Measurements from ENCODE around the gene HERC4. TPM values are rescaled to one million over a fixed set of nuclear protein-coding genes. Genes with fewer than 3 reads are reported as not detected.

Gene HERC4
- total and polyA plus RNA-seq, 8 donors: 11.2 to 30.7 (median 14.1) TPM

- TF ChIP-seq CTCF (IDR thresholded peaks at IDR 0.05): no peak
- no peak for DNase-seq
Measured at GRCh38 chr10:68095153-68095552, 20.1 kb upstream of the HERC4 start.

GRCh38 chr10:68092512-68092911, 17.4 kb upstream of the HERC4 start:
- intact Hi-C loops (cut with DNase I): no loop called here
- TF ChIP-seq CTCF (IDR thresholded peaks at IDR 0.05): no peak
- H3K36me3 ChIP-seq: no peaks in the 10 kb centered on the region
- no peaks in the 10 kb centered on the region for H3K27me3 ChIP-seq
- no peaks in the 10 kb centered on the region for H3K4me1 ChIP-seq
- H3K4me3 ChIP-seq: no peak overlapping the region
- ATAC-seq: no peak
- 94 to 98% methylated on average over 2 of the region's 2 CpGs for WGBS, 2 donors
- no peak for FAIRE-seq
- DNase-seq: no peak
- H3K9me3 ChIP-seq: no peaks in the 10 kb centered on the region
- H3K27ac ChIP-seq: no peak overlapping the region

More at GRCh38 chr10:68095153-68095552, 20.1 kb upstream of the HERC4 start:
- intact Hi-C loops (cut with DNase I): no loop called here
- no peak overlapping the region for H3K27ac ChIP-seq
- H3K36me3 ChIP-seq: no peaks in the 10 kb centered on the region
- WGBS, 2 donors: 81% methylated on average over 2 of the region's 2 CpGs
- H3K9me3 ChIP-seq: no peaks in the 10 kb centered on the region
- H3K4me1 ChIP-seq: no peaks in the 10 kb centered on the region
- FAIRE-seq (no peak), ATAC-seq (no peak)
- H3K4me3 ChIP-seq: no peak overlapping the region
- H3K27me3 ChIP-seq: no peaks in the 10 kb centered on the region

DNA sequence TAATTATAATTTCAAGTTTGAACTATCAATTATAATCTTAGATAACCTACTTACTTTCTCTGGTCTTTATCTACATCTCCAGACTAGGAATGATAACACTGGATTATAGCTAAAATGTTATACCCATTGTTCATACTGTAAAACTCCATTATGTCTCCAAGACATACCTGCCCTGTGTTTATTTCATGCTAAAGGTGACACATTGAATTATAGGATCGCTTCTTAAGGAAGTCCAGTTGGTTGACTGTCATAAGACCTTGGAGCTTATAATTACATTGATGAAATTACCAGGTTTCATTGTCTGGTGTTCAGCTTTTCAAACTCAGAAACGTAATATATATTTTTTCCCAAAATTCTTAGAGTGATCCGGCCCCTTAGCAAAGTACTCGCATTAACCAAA, 15.5 kb upstream of the HERC4 start:
- no peak overlapping the region for H3K4me3 ChIP-seq
- H3K9me3 ChIP-seq: no peaks in the 10 kb centered on the region
- no peak overlapping the region for H3K27ac ChIP-seq
- TF ChIP-seq CTCF (IDR thresholded peaks at IDR 0.05): no peak
- no peaks in the 10 kb centered on the region for H3K4me1 ChIP-seq
- no peak for DNase-seq
- H3K27me3 ChIP-seq: no peaks in the 10 kb centered on the region
- ATAC-seq: no peak
- intact Hi-C loops (cut with DNase I): no loop called here
- no peaks in the 10 kb centered on the region for H3K36me3 ChIP-seq
- WGBS, 2 donors: 88 to 90% methylated on average over 4 of the region's 4 CpGs
- no peak for FAIRE-seq

DNA sequence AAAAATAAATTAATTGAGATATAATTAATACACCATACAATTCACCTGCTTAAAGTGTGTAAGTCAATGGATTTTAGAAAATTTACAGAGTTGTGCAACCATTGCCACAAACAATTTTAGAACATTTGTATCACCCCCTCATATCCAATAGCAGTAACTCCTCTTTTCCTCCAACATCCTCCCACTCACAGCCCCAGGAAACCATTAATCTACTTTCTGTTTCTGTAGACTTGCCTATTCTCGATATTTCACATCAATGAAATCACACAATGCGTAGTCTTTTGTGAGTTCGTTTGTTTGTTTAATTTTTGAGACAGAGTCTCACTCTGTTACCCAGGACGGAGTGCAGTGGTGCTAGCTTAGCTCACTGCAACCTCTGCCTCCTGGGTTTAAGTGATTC, 13.7 kb upstream of the HERC4 start:
- FAIRE-seq (no peak), DNase-seq (no peak), ATAC-seq (no peak)
- H3K4me3 ChIP-seq: no peak overlapping the region
- H3K4me1 ChIP-seq: no peaks in the 10 kb centered on the region
- intact Hi-C loops (cut with DNase I): loop anchor here in 1 of 3 donors (5.0 kb wide), 1 partner anchor 59 kb away; no protein-coding TSS in a partner anchor
- no peaks in the 10 kb centered on the region for H3K27me3 ChIP-seq
- no peak for TF ChIP-seq CTCF (IDR thresholded peaks at IDR 0.05)
- no peaks in the 10 kb centered on the region for H3K36me3 ChIP-seq
- no peak overlapping the region for H3K27ac ChIP-seq
- 72 to 78% methylated on average over 4 of the region's 4 CpGs for WGBS, 2 donors
- H3K9me3 ChIP-seq: no peaks in the 10 kb centered on the region

DNA sequence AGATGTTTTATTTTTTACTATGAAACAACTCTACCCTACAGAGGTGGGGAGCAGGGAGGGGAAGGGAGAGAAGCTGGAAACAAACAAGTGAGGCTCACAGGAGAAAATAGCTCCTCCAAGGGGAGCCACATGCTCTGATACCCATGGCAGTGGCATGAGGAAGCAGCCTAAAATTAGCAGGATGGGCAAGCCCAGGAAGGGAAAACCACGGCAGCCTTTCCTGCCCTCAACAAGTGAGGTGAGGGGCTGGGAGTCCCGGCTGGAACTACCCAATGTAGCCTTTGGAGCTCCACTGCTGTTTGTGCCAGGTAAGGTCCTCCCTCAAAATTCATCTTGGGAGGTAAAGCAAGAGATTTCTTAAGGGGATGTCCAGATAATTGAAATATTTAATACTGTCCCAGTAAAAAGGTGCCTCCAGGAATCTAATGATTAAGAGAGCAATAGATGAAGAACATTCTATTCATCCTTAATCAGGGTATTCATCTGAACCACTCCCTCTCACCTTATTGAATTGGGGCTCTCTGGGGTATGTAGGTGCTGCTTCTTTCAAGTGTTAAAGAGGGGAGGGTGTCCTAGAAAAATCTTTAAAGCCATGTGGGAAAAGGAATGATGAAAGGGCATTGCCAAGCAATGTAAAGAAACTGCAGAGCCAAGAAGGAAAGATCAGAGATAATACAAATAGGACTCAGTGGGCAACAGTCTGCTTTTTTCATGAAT, 12.8 kb upstream of the HERC4 start:
- no peak for FAIRE-seq

More for the DNA sequence above, 12.8 kb upstream of the HERC4 start:
- H3K36me3 ChIP-seq: no peaks in the 10 kb centered on the region
- no peaks in the 10 kb centered on the region for H3K4me1 ChIP-seq
- no peaks in the 10 kb centered on the region for H3K9me3 ChIP-seq
- ATAC-seq: no peak
- H3K27ac ChIP-seq: no peak overlapping the region
- no peak overlapping the region for H3K4me3 ChIP-seq
- 55 to 72% methylated on average over 2 of the region's 2 CpGs for WGBS, 2 donors
- no peak for TF ChIP-seq CTCF (IDR thresholded peaks at IDR 0.05)
- intact Hi-C loops (cut with DNase I): loop anchor here in 1 of 3 donors (5.0 kb wide), 1 partner anchor 59 kb away; no protein-coding TSS in a partner anchor
- H3K27me3 ChIP-seq: no peaks in the 10 kb centered on the region
- DNase-seq: no peak
